SK-N-SH treated with all-trans-retinoic acid at 6 μM for 48 hours (cell line): ENCODE measurements around the gene MYCN.

Experiments
- ATAC-seq: fragments of 200-7000 bp; cut with Tn5 transposase; 3 replicates; pipeline ENCODE4 v1.9.1; 2020; ENCODE audit warnings: mild to moderate bottlenecking, moderate library complexity
- ARNTL ChIP-seq: fragments of 450-650 bp; formaldehyde crosslinking; IDR thresholded peaks from 2 replicates; pipeline ENCODE4 v1.5.0; 2020; ENCODE audit warnings: low read depth, mild to moderate bottlenecking, moderate library complexity, borderline replicate concordance
- BACH2 ChIP-seq: fragments of 250-450 bp; sonication (Bioruptor Pico); IDR thresholded peaks from 2 replicates; pipeline ENCODE4 v1.9.0; 2021; ENCODE audit warnings: mild to moderate bottlenecking, borderline replicate concordance
- CSDC2 ChIP-seq: fragments of 250-450 bp; sonication (Bioruptor Pico); IDR thresholded peaks from 2 replicates; pipeline ENCODE4 v1.5.0; 2020; ENCODE audit warnings: mild to moderate bottlenecking, moderate library complexity
- ESRRG ChIP-seq: fragments of 250-450 bp; sonication (Bioruptor Pico); IDR thresholded peaks from 2 replicates; pipeline ENCODE4 v1.6.1; 2021; ENCODE audit warnings: mild to moderate bottlenecking
- GLIS3 ChIP-seq: fragments of 250-450 bp; sonication (Bioruptor Pico); IDR thresholded peaks from 2 replicates; pipeline ENCODE4 v1.5.0; 2020; ENCODE audit warnings: mild to moderate bottlenecking, moderate library complexity
- ISL1 ChIP-seq: fragments of 250-450 bp; sonication (Bioruptor Pico); IDR thresholded peaks from 2 replicates; pipeline ENCODE4 v2.1.2; 2022; ENCODE audit warnings: mild to moderate bottlenecking, moderate library complexity
- OSR1 ChIP-seq: fragments of 250-450 bp; sonication (Bioruptor Pico); IDR thresholded peaks from 2 replicates; pipeline ENCODE4 v1.8.0; 2022; ENCODE audit warnings: moderate library complexity, mild to moderate bottlenecking, inconsistent platforms
- PPARA ChIP-seq: fragments of 250-450 bp; sonication (Bioruptor Pico); IDR thresholded peaks from 2 replicates; pipeline ENCODE4 v1.5.0; 2020; ENCODE audit warnings: mild to moderate bottlenecking, borderline replicate concordance
- RARB ChIP-seq: fragments of 250-450 bp; sonication (Bioruptor Pico); IDR thresholded peaks from 2 replicates; pipeline ENCODE4 v1.8.0; 2021; ENCODE audit warnings: mild to moderate bottlenecking, moderate library complexity
- SNAI2 ChIP-seq: fragments of 250-450 bp; sonication (Bioruptor Pico); IDR thresholded peaks from 2 replicates; pipeline ENCODE4 v1.5.0; 2020; ENCODE audit warnings: mild to moderate bottlenecking, moderate library complexity
- TCF4 ChIP-seq: fragments of 250-450 bp; sonication (Bioruptor Pico); IDR thresholded peaks from 2 replicates; pipeline ENCODE4 v1.8.0; 2021; ENCODE audit warnings: mild to moderate bottlenecking, moderate library complexity, borderline replicate concordance
- TOX ChIP-seq: fragments of 250-450 bp; sonication (Bioruptor Pico); IDR thresholded peaks from 2 replicates; pipeline ENCODE4 v1.8.0; 2021; ENCODE audit warnings: mild to moderate bottlenecking, moderate library complexity, borderline replicate concordance
- ZC3H10 ChIP-seq: fragments of 250-450 bp; sonication (Bioruptor Pico); IDR thresholded peaks from 2 replicates; pipeline ENCODE4 v1.5.1; 2021; ENCODE audit warnings: mild to moderate bottlenecking, moderate library complexity
- ZFP3 ChIP-seq: fragments of 250-450 bp; sonication (Bioruptor Pico); IDR thresholded peaks from 2 replicates; pipeline ENCODE4 v1.5.0; 2020; ENCODE audit warnings: mild to moderate bottlenecking, moderate library complexity
- ZFP30 ChIP-seq: fragments of 450-650 bp; formaldehyde crosslinking; IDR thresholded peaks from 2 replicates; pipeline ENCODE4 v1.5.0; 2022; ENCODE audit warnings: mild to moderate bottlenecking, moderate library complexity
- ZNF70 ChIP-seq: fragments of 450-650 bp; formaldehyde crosslinking; IDR thresholded peaks from 2 replicates; pipeline ENCODE4 v1.5.0; 2020; ENCODE audit warnings: mild to moderate bottlenecking, moderate library complexity
- ZNF8 ChIP-seq: fragments of 450-650 bp; formaldehyde crosslinking; IDR thresholded peaks from 2 replicates; pipeline ENCODE4 v1.5.0; 2020; ENCODE audit warnings: mild to moderate bottlenecking, moderate library complexity
- TF ChIP-seq, protein P1 (sequence below): fragments of 250-450 bp; sonication (Bioruptor Pico); IDR thresholded peaks from 2 replicates; pipeline ENCODE4 v1.8.0; 2020; ENCODE audit warnings: mild to moderate bottlenecking, moderate library complexity, borderline replicate concordance
- TF ChIP-seq, protein P2 (sequence below): fragments of 250-450 bp; sonication (Bioruptor Pico); IDR thresholded peaks from 2 replicates; pipeline ENCODE4 v1.5.1; 2020; ENCODE audit warnings: low read depth, mild to moderate bottlenecking, moderate library complexity
- TF ChIP-seq, protein P3 (sequence below): fragments of 250-450 bp; sonication (Bioruptor Pico); IDR thresholded peaks from 2 replicates; pipeline ENCODE4 v1.5.1; 2021; ENCODE audit warnings: mild to moderate bottlenecking, moderate library complexity
- TF ChIP-seq, protein P4 (sequence below): fragments of 250-450 bp; sonication (Bioruptor Pico); IDR thresholded peaks from 2 replicates; pipeline ENCODE4 v1.8.0; 2021; ENCODE audit warnings: low read depth, mild to moderate bottlenecking, moderate library complexity, borderline replicate concordance
- TF ChIP-seq, protein P5 (sequence below): fragments of 250-450 bp; sonication (Bioruptor Pico); IDR thresholded peaks from 2 replicates; pipeline ENCODE4 v1.5.0; 2020; ENCODE audit warnings: mild to moderate bottlenecking, moderate library complexity

MYCN gene

DNA sequence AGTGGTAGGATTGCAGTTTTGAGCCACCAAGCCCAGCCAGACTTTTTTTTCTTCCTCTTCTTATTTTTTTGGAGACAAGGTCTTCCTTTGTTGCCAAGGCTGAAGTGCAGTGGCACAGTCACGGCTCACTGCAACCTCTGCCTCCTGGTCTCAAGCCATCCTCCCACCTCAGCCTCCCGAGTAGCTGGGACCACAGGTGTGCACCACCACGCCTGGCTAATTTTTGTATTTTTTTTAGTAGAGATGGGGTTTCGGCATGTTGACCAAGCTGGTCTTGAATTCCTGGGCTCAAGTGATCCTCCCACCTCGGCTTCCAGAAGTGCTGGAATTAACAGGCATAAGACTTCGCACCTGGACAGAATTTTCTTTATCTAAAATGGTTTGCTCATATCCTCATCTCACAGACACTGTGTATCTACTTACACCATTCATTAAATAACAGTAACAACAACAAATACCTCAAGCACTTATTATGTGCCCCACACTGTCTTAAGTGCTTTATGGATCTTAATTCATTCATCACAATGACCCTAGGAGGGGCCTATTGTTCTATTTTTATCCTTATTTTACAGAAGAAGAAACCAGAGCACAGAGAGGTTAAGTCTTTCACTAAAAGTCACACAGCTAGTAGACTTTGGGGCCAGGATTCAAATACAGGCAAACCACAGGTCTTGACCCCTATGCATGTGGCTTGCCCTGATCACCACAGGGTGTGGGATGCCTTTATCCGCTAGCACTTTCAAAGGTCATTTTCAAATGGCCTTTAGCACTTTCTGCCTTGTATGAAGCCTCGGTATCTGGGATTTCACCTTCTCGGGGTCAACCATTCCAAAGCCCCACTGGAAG is 39.6 kb downstream of the MYCN start:
- TF ChIP-seq, protein P1, sequence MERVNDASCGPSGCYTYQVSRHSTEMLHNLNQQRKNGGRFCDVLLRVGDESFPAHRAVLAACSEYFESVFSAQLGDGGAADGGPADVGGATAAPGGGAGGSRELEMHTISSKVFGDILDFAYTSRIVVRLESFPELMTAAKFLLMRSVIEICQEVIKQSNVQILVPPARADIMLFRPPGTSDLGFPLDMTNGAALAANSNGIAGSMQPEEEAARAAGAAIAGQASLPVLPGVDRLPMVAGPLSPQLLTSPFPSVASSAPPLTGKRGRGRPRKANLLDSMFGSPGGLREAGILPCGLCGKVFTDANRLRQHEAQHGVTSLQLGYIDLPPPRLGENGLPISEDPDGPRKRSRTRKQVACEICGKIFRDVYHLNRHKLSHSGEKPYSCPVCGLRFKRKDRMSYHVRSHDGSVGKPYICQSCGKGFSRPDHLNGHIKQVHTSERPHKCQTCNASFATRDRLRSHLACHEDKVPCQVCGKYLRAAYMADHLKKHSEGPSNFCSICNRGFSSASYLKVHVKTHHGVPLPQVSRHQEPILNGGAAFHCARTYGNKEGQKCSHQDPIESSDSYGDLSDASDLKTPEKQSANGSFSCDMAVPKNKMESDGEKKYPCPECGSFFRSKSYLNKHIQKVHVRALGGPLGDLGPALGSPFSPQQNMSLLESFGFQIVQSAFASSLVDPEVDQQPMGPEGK (CRISPR knock-in tag): no peak
- TF ChIP-seq ESRRG (no peak), ZNF70 (CRISPR knock-in tag) (no peak), ZFP3 (CRISPR knock-in tag) (no peak), OSR1 (CRISPR knock-in tag) (no peak), TOX (CRISPR knock-in tag) (no peak), CSDC2 (no peak), GLIS3 (CRISPR knock-in tag) (no peak), ZFP30 (CRISPR knock-in tag) (no peak), SNAI2 (CRISPR knock-in tag) (no peak), ARNTL (no peak), BACH2 (no peak), ZC3H10 (CRISPR knock-in tag) (no peak)
- TF ChIP-seq, protein P2, sequence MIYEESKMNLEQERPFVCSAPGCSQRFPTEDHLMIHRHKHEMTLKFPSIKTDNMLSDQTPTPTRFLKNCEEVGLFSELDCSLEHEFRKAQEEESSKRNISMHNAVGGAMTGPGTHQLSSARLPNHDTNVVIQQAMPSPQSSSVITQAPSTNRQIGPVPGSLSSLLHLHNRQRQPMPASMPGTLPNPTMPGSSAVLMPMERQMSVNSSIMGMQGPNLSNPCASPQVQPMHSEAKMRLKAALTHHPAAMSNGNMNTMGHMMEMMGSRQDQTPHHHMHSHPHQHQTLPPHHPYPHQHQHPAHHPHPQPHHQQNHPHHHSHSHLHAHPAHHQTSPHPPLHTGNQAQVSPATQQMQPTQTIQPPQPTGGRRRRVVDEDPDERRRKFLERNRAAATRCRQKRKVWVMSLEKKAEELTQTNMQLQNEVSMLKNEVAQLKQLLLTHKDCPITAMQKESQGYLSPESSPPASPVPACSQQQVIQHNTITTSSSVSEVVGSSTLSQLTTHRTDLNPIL: no peak
- TF ChIP-seq, protein P3, sequence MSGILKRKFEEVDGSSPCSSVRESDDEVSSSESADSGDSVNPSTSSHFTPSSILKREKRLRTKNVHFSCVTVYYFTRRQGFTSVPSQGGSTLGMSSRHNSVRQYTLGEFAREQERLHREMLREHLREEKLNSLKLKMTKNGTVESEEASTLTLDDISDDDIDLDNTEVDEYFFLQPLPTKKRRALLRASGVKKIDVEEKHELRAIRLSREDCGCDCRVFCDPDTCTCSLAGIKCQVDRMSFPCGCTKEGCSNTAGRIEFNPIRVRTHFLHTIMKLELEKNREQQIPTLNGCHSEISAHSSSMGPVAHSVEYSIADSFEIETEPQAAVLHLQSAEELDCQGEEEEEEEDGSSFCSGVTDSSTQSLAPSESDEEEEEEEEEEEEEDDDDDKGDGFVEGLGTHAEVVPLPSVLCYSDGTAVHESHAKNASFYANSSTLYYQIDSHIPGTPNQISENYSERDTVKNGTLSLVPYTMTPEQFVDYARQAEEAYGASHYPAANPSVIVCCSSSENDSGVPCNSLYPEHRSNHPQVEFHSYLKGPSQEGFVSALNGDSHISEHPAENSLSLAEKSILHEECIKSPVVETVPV: no peak

DNA sequence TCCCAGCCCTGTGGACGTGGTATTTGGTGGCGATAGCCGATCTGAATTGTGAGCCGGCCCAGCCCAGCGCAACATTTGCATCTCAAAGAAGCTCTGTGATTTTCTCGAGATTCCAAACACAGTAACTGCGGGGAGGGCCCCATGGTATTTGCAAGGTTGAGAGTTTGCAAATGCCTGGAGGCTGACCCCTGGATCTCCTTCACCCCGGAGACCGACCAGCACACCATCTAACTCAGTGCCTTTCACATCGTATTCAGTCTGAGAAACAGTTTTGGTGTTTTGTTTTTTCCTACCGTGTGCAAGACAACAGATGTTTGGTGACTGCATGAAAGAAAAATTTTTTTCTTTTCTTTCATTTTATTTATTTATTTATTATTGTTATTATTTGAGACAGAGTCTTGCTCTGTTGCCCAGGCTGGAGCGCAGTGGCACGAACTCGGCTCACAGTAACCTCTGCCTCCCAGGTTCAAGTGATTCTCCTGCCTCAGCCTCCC is 40.3 kb downstream of the MYCN start:
- TF ChIP-seq OSR1 (CRISPR knock-in tag): no peak
- TF ChIP-seq, protein P1 (CRISPR knock-in tag): no peak
- TF ChIP-seq ARNTL: no peak
- TF ChIP-seq, protein P4, sequence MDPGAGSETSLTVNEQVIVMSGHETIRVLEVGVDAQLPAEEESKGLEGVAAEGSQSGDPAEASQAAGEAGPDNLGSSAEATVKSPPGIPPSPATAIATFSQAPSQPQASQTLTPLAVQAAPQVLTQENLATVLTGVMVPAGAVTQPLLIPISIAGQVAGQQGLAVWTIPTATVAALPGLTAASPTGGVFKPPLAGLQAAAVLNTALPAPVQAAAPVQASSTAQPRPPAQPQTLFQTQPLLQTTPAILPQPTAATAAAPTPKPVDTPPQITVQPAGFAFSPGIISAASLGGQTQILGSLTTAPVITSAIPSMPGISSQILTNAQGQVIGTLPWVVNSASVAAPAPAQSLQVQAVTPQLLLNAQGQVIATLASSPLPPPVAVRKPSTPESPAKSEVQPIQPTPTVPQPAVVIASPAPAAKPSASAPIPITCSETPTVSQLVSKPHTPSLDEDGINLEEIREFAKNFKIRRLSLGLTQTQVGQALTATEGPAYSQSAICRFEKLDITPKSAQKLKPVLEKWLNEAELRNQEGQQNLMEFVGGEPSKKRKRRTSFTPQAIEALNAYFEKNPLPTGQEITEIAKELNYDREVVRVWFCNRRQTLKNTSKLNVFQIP (CRISPR knock-in tag): no peak
- TF ChIP-seq ISL1 (CRISPR knock-in tag): no peak
- TF ChIP-seq SNAI2 (CRISPR knock-in tag): no peak
- TF ChIP-seq GLIS3 (CRISPR knock-in tag): no peak
- no peak for TF ChIP-seq ZC3H10 (CRISPR knock-in tag)
- no peak for TF ChIP-seq CSDC2
- TF ChIP-seq TCF4 (CRISPR knock-in tag): no peak
- no peak for TF ChIP-seq ZNF8 (CRISPR knock-in tag)
- TF ChIP-seq TOX (CRISPR knock-in tag): no peak
- no peak for TF ChIP-seq BACH2
- TF ChIP-seq, protein P3: no peak
- TF ChIP-seq RARB (CRISPR knock-in tag): no peak
- no peak for TF ChIP-seq ZFP30 (CRISPR knock-in tag)
- TF ChIP-seq, protein P5, sequence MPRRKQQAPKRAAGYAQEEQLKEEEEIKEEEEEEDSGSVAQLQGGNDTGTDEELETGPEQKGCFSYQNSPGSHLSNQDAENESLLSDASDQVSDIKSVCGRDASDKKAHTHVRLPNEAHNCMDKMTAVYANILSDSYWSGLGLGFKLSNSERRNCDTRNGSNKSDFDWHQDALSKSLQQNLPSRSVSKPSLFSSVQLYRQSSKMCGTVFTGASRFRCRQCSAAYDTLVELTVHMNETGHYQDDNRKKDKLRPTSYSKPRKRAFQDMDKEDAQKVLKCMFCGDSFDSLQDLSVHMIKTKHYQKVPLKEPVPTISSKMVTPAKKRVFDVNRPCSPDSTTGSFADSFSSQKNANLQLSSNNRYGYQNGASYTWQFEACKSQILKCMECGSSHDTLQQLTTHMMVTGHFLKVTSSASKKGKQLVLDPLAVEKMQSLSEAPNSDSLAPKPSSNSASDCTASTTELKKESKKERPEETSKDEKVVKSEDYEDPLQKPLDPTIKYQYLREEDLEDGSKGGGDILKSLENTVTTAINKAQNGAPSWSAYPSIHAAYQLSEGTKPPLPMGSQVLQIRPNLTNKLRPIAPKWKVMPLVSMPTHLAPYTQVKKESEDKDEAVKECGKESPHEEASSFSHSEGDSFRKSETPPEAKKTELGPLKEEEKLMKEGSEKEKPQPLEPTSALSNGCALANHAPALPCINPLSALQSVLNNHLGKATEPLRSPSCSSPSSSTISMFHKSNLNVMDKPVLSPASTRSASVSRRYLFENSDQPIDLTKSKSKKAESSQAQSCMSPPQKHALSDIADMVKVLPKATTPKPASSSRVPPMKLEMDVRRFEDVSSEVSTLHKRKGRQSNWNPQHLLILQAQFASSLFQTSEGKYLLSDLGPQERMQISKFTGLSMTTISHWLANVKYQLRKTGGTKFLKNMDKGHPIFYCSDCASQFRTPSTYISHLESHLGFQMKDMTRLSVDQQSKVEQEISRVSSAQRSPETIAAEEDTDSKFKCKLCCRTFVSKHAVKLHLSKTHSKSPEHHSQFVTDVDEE (CRISPR knock-in tag): no peak
- TF ChIP-seq, protein P2: no peak
- no peak for TF ChIP-seq ZNF70 (CRISPR knock-in tag)
- no peak for TF ChIP-seq PPARA (CRISPR knock-in tag)
- no peak for ATAC-seq

More for the DNA sequence above, 39.6 kb downstream of the MYCN start:
- no peak for ATAC-seq
